A549 (cell line): ENCODE data around the gene CYP2R1.

ENCODE experiments used
- CTCF ChIP-seq: fragments of >200 bp; sonication (Bioruptor Twin); formaldehyde crosslinking; IDR thresholded peaks from 3 replicates; pipeline ENCODE4 v1.5.1; 2016
- EP300 ChIP-seq, 2 experiments: fragments of >200 bp; sonication (Bioruptor Twin); formaldehyde crosslinking; IDR thresholded peaks; 2 replicates in 1 of 2; 3 replicates in 1 of 2; pipeline ENCODE4 v1.6.1; 2016 to 2017
- JUNB ChIP-seq: fragments of >200 bp; sonication (Bioruptor Twin); formaldehyde crosslinking; IDR thresholded peaks from 2 replicates; pipeline ENCODE4 v1.6.1; 2016
- RAD21 ChIP-seq, 2 experiments: fragments of >200 bp in 1 of 2; sonication (Bioruptor Twin) in 1 of 2; formaldehyde crosslinking in 1 of 2; IDR thresholded peaks in 1 of 2; conservative IDR thresholded peaks in 1 of 2; 2 replicates in 1 of 2; 3 replicates in 1 of 2; pipeline ENCODE4 v1.6.1; 2012 to 2018; ENCODE audit warnings: inconsistent platforms in 1 of 2
- RNF2 ChIP-seq: fragments of 200-600 bp; sonication (generic); IDR thresholded peaks from 2 replicates; pipeline ENCODE4 v1.6.1; 2016; ENCODE audit warnings: low read depth, mild to moderate bottlenecking, antibody characterized with exemption, moderate library complexity, borderline replicate concordance
- SMC3 ChIP-seq: fragments of >200 bp; sonication (Bioruptor Twin); formaldehyde crosslinking; IDR thresholded peaks from 3 replicates; pipeline ENCODE4 v1.6.1; 2018; ENCODE audit warnings: inconsistent platforms
- TF ChIP-seq, protein P1 (sequence below): IDR thresholded peaks from 2 replicates; pipeline ENCODE4 v1.6.1; 2012
- TF ChIP-seq, protein P2 (sequence below): fragments of 200-600 bp; sonication (generic); IDR thresholded peaks from 2 replicates; pipeline ENCODE4 v1.6.1; 2016; ENCODE audit warnings: antibody characterized with exemption, mild to moderate bottlenecking, moderate library complexity

DNA sequence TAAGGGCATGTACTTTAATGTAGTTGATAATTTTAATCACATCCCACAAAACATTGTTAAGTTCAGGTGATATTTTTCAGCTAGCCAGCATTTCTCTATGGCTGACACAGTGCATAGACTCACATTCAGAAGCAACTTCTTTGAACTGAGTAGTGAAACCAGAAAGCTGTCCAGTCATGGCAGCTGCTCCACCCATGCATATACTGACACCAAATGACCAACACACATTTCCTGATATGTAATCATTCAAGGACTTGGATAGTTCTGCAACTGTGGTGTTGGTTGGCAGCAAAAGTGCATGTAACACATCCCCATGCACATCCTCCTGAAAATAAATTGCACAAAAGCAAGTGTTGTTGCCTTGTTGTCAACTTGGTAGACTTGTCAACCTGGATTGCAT is 40.4 kb upstream of the CYP2R1 start:
- TF ChIP-seq RNF2 (no peak), CTCF (no peak), RAD21 (conservative IDR thresholded peaks at IDR 0.05 in 1 of 2, IDR thresholded peaks at IDR 0.05 in 1 of 2) (no peak), SMC3 (no peak), EP300 (IDR thresholded peaks at IDR 0.05) (no peak), JUNB (no peak)
- TF ChIP-seq, protein P1, sequence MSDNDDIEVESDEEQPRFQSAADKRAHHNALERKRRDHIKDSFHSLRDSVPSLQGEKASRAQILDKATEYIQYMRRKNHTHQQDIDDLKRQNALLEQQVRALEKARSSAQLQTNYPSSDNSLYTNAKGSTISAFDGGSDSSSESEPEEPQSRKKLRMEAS, result no peak
- TF ChIP-seq, protein P2, sequence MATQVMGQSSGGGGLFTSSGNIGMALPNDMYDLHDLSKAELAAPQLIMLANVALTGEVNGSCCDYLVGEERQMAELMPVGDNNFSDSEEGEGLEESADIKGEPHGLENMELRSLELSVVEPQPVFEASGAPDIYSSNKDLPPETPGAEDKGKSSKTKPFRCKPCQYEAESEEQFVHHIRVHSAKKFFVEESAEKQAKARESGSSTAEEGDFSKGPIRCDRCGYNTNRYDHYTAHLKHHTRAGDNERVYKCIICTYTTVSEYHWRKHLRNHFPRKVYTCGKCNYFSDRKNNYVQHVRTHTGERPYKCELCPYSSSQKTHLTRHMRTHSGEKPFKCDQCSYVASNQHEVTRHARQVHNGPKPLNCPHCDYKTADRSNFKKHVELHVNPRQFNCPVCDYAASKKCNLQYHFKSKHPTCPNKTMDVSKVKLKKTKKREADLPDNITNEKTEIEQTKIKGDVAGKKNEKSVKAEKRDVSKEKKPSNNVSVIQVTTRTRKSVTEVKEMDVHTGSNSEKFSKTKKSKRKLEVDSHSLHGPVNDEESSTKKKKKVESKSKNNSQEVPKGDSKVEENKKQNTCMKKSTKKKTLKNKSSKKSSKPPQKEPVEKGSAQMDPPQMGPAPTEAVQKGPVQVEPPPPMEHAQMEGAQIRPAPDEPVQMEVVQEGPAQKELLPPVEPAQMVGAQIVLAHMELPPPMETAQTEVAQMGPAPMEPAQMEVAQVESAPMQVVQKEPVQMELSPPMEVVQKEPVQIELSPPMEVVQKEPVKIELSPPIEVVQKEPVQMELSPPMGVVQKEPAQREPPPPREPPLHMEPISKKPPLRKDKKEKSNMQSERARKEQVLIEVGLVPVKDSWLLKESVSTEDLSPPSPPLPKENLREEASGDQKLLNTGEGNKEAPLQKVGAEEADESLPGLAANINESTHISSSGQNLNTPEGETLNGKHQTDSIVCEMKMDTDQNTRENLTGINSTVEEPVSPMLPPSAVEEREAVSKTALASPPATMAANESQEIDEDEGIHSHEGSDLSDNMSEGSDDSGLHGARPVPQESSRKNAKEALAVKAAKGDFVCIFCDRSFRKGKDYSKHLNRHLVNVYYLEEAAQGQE, result no peak
